Loucy (cell line): ENCODE data around the gene IGSF21.

Source experiments
- H2AFZ ChIP-seq: fragments of 200-600 bp; sonication (generic); 2 replicates; pipeline ENCODE4 v1.6.0; 2016; ENCODE audit warnings: antibody characterized with exemption, mild to moderate bottlenecking, low read length, moderate library complexity
- H3F3A ChIP-seq: fragments of 200-600 bp; 2 replicates; pipeline ENCODE4 v1.6.0; 2016; ENCODE audit warnings: antibody characterized with exemption, low read depth, mild to moderate bottlenecking
- H3K27me3 ChIP-seq: fragments of 200-600 bp; sonication (generic); 2 replicates; pipeline ENCODE4 v1.6.1; 2014; ENCODE audit warnings: low read length, mild to moderate bottlenecking; ENCODE audit not compliant: insufficient read depth, poor library complexity, severe bottlenecking
- H3K36me3 ChIP-seq: fragments of 200-600 bp; sonication (generic); 2 replicates; pipeline ENCODE4 v1.6.1; 2016; ENCODE audit warnings: low read length; ENCODE audit not compliant: insufficient read depth
- H3K4me1 ChIP-seq: fragments of 200-600 bp; sonication (generic); 2 replicates; pipeline ENCODE4 v1.5.1; 2014; ENCODE audit warnings: low read length, mild to moderate bottlenecking; ENCODE audit not compliant: insufficient read depth, poor library complexity, severe bottlenecking
- H3K4me2 ChIP-seq: fragments of 200-600 bp; sonication (generic); 2 replicates; pipeline ENCODE4 v1.6.0; 2014; ENCODE audit warnings: antibody characterized with exemption, low read length, low read depth, mild to moderate bottlenecking; ENCODE audit not compliant: poor library complexity, severe bottlenecking
- H3K4me3 ChIP-seq: fragments of 200-600 bp; sonication (generic); 2 replicates; pipeline ENCODE4 v1.5.1; 2014; ENCODE audit warnings: low read length, mild to moderate bottlenecking, mixed read lengths; ENCODE audit not compliant: poor library complexity, severe bottlenecking
- H3K79me2 ChIP-seq: fragments of 200-600 bp; sonication (generic); 2 replicates; pipeline ENCODE4 v1.6.1; 2014; ENCODE audit warnings: low read length; ENCODE audit not compliant: insufficient read depth
- H3K9ac ChIP-seq: fragments of 200-600 bp; sonication (generic); 2 replicates; pipeline ENCODE4 v1.6.0; 2014; ENCODE audit warnings: mild to moderate bottlenecking, low read depth, low read length, moderate library complexity; ENCODE audit not compliant: poor library complexity, severe bottlenecking
- H3K9me2 ChIP-seq: fragments of 200-600 bp; sonication (generic); replicated peaks from 2 replicates; pipeline ENCODE4 v1.6.1; 2016; ENCODE audit warnings: low read depth, low read length, mixed read lengths
- H3K9me3 ChIP-seq: fragments of 200-600 bp; sonication (generic); 2 replicates; pipeline ENCODE4 v1.6.1; 2014; ENCODE audit warnings: mild to moderate bottlenecking, antibody characterized with exemption, low read length, low read depth; ENCODE audit not compliant: insufficient read depth
- H4K20me1 ChIP-seq: fragments of 200-600 bp; sonication (generic); 2 replicates; pipeline ENCODE4 v1.6.0; 2014; ENCODE audit warnings: antibody characterized with exemption, low read length, mild to moderate bottlenecking; ENCODE audit not compliant: insufficient read depth, poor library complexity, severe bottlenecking
- EZH2phosphoT487 ChIP-seq: fragments of 200-600 bp; IDR thresholded peaks from 2 replicates; pipeline ENCODE4 v1.6.1; 2018; ENCODE audit warnings: antibody characterized with exemption, mild to moderate bottlenecking, moderate library complexity, borderline replicate concordance
- TF ChIP-seq, protein P1 (sequence below): fragments of 200-600 bp; sonication (generic); conservative IDR thresholded peaks from 2 replicates; pipeline ENCODE4 v1.5.1; 2014; ENCODE audit warnings: mild to moderate bottlenecking, antibody characterized with exemption, low read length

Gene IGSF21

DNA sequence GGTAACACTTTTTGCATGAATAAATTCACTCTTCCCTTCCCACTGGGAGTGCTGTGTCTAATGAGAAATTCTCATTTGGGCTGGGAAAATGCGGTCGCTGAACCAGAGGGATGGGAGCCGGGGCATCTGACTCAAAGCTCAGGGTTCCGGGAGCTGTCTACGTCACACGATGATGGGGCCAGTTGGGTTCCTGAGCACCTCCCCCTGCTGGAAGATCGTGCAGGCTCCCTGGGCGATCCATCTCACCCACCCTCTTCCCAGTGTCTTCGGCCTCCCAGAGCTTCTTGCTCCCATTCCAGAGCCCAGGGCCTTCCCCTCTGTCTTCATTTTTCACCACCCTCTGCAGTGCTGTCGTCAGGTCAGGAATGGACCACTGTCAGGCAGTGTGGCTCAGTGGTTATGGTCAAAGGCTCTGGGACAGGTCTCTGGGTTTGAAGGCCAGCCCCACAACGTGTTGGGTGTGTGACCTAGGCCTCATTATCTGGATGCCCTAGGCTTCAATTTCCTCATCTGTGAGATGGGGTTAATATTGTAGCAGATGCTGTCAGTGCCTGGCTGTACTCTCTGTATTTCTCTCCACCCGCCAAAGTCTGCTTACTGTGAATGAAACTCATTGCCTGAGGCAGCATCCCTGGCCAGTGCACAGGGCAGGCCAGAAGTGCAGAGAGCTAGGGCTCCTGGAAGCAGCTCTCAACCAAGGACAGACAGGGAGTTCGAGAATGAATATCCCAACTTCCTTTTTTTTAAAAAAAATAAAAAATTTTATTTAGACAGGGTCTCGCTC is 31.8 kb downstream of the IGSF21 start:
- no peaks in the 10 kb centered on the region for H3K9me3 ChIP-seq
- H3K4me1 ChIP-seq = no peaks in the 10 kb centered on the region
- H4K20me1 ChIP-seq = no peaks in the 10 kb centered on the region
- H3K79me2 ChIP-seq = no peaks in the 10 kb centered on the region
- no peaks in the 10 kb centered on the region for H3F3A ChIP-seq
- H3K27me3 ChIP-seq = no peaks in the 10 kb centered on the region
- no peak overlapping the region for H3K9ac ChIP-seq
- H3K9me2 ChIP-seq = no peaks in the 10 kb centered on the region
- no peaks in the 10 kb centered on the region for H3K36me3 ChIP-seq
- no peak overlapping the region for H2AFZ ChIP-seq
- H3K4me3 ChIP-seq = no peak overlapping the region
- H3K4me2 ChIP-seq = no peak overlapping the region
- TF ChIP-seq, protein P1, sequence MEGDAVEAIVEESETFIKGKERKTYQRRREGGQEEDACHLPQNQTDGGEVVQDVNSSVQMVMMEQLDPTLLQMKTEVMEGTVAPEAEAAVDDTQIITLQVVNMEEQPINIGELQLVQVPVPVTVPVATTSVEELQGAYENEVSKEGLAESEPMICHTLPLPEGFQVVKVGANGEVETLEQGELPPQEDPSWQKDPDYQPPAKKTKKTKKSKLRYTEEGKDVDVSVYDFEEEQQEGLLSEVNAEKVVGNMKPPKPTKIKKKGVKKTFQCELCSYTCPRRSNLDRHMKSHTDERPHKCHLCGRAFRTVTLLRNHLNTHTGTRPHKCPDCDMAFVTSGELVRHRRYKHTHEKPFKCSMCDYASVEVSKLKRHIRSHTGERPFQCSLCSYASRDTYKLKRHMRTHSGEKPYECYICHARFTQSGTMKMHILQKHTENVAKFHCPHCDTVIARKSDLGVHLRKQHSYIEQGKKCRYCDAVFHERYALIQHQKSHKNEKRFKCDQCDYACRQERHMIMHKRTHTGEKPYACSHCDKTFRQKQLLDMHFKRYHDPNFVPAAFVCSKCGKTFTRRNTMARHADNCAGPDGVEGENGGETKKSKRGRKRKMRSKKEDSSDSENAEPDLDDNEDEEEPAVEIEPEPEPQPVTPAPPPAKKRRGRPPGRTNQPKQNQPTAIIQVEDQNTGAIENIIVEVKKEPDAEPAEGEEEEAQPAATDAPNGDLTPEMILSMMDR = no peak
- no peak for TF ChIP-seq EZH2phosphoT487

- TF ChIP-seq EZH2phosphoT487 = no peak
- TF ChIP-seq, protein P1 = no peak
- no peaks in the 10 kb centered on the region for H3K9me3 ChIP-seq
- no peaks in the 10 kb centered on the region for H3K27me3 ChIP-seq
- no peak overlapping the region for H3K4me2 ChIP-seq
- H3K4me3 ChIP-seq = no peak overlapping the region
- H3K9me2 ChIP-seq = no peaks in the 10 kb centered on the region
- no peaks in the 10 kb centered on the region for H3K36me3 ChIP-seq
- H4K20me1 ChIP-seq = no peaks in the 10 kb centered on the region
- no peak overlapping the region for H3K9ac ChIP-seq
- no peaks in the 10 kb centered on the region for H3K79me2 ChIP-seq
- no peaks in the 10 kb centered on the region for H3K4me1 ChIP-seq
- no peak overlapping the region for H2AFZ ChIP-seq
- no peaks in the 10 kb centered on the region for H3F3A ChIP-seq
Measured at GRCh38 chr1:18140411-18140810, 32.8 kb downstream of the IGSF21 start.

- TF ChIP-seq EZH2phosphoT487 = no peak
- TF ChIP-seq, protein P1 = no peak
- no peaks in the 10 kb centered on the region for H3K4me1 ChIP-seq
- H3K9me2 ChIP-seq = no peaks in the 10 kb centered on the region
- no peaks in the 10 kb centered on the region; the same call in 1 of the 2 replicates for H3K9me3 ChIP-seq
- H3K4me3 ChIP-seq = no peak overlapping the region
- no peak overlapping the region for H2AFZ ChIP-seq
- H3K36me3 ChIP-seq = no peaks in the 10 kb centered on the region
- no peaks in the 10 kb centered on the region for H4K20me1 ChIP-seq
- no peak overlapping the region for H3K4me2 ChIP-seq
- H3K79me2 ChIP-seq = no peaks in the 10 kb centered on the region
- H3F3A ChIP-seq = no peaks in the 10 kb centered on the region
- no peaks in the 10 kb centered on the region for H3K27me3 ChIP-seq
- no peak overlapping the region for H3K9ac ChIP-seq
Measured at GRCh38 chr1:18141661-18142060, 34.1 kb downstream of the IGSF21 start.
